GM19193 (cell line): ENCODE results near the gene OPN1MW2.
"Not testable (repeated sequence)": the region's sequence is repeated elsewhere in the genome, so short reads cannot be mapped to it uniquely, and the experiment has no call there.

ENCODE experiments used
- POLR2A ChIP-seq: IDR thresholded peaks from 4 replicates; pipeline ENCODE4 v1.6.1; 2011; ENCODE audit not compliant: insufficient read depth, insufficient read length; ENCODE audit errors: extremely low read depth

Gene OPN1MW2

GRCh38 chrX:154219456-154219855, at the start of gene OPN1MW2:
TSS of gene OPN1MW2 (plus strand) at chrX:154219756. CDS start at chrX:154219816, 60 bp downstream.
- not testable (repeated sequence) for TF ChIP-seq POLR2A

- not testable (repeated sequence) for TF ChIP-seq POLR2A
Observed at GRCh38 chrX:154182296-154182695, 37.3 kb upstream of the OPN1MW2 start, which contains the start of gene OPN1MW. TSS of gene OPN1MW (plus strand) at chrX:154182596. CDS start at chrX:154182678, 82 bp downstream.

DNA sequence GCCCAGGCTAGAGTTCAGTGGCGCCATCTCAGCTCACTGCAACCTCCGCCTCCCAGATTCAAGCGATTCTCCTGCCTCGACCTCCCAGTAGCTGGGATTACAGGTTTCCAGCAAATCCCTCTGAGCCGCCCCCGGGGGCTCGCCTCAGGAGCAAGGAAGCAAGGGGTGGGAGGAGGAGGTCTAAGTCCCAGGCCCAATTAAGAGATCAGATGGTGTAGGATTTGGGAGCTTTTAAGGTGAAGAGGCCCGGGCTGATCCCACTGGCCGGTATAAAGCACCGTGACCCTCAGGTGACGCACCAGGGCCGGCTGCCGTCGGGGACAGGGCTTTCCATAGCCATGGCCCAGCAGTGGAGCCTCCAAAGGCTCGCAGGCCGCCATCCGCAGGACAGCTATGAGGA, 37.7 kb downstream of the OPN1MW2 start, which contains the start of gene OPN1MW3:
Gene OPN1MW3, plus strand, starts transcription at position 301 of the 400 bp plus-strand sequence. Its CDS starts 38 bp downstream, at position 339.
- TF ChIP-seq POLR2A: not testable (repeated sequence)
